ENCODE data around the gene SYCP2L.

SYCP2L gene

DNA sequence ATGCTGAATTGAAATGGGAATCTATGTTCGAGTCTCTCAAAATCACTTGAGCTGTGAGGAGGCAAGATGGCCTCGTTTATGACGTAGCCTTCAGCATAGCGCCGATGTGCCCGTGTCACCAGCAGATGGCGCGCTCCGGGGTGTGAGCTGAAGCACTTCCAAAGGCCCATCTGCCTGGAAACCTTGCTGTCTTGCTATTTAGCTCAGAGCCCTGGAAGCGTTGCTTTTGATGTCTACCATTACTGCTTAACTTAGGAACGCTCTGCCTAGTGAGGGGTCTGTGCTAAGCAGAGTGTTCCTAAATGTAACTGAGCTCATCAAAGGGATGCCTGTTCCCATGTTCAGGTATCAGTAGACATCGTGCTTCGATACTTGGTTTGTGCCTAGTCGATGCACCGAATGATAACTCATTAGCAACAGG is 67.7 kb downstream of the SYCP2L start:
- DNase-seq (ENCODE audit: low read depth), result no peak

DNA sequence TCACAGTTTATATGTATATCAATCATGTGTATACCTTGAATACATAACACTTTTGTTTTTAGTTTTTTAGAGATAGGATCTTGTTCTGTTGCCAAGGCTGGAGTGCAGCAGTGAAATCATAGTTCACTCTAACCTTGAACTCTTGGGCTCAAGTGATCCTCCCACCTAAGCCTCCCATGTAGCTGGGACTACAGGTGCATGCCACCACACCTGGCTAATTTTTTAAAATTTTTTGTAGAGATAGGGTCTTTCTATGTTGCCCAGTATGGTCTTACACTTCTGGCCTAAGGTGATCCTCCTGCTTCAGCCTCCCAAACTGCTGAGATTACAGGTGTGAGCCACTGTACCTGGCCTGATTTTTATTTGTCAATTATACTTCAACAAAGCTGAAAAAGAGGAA is 69.9 kb downstream of the SYCP2L start:
- DNase-seq (ENCODE audit: low read depth), result no peak
- TF ChIP-seq, protein P1, sequence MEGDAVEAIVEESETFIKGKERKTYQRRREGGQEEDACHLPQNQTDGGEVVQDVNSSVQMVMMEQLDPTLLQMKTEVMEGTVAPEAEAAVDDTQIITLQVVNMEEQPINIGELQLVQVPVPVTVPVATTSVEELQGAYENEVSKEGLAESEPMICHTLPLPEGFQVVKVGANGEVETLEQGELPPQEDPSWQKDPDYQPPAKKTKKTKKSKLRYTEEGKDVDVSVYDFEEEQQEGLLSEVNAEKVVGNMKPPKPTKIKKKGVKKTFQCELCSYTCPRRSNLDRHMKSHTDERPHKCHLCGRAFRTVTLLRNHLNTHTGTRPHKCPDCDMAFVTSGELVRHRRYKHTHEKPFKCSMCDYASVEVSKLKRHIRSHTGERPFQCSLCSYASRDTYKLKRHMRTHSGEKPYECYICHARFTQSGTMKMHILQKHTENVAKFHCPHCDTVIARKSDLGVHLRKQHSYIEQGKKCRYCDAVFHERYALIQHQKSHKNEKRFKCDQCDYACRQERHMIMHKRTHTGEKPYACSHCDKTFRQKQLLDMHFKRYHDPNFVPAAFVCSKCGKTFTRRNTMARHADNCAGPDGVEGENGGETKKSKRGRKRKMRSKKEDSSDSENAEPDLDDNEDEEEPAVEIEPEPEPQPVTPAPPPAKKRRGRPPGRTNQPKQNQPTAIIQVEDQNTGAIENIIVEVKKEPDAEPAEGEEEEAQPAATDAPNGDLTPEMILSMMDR (IDR thresholded peaks at IDR 0.05; ENCODE audit: control insufficient read depth, extremely low read depth, insufficient read depth), result no peak

More for the DNA sequence above, 67.7 kb downstream of the SYCP2L start:
- no peak overlapping the region for H3K4me3 ChIP-seq (ENCODE audit: low read depth, low read length)
- TF ChIP-seq, protein P1 (IDR thresholded peaks at IDR 0.05; ENCODE audit: control insufficient read depth, extremely low read depth, insufficient read depth), result peak; percentile 33

DNA sequence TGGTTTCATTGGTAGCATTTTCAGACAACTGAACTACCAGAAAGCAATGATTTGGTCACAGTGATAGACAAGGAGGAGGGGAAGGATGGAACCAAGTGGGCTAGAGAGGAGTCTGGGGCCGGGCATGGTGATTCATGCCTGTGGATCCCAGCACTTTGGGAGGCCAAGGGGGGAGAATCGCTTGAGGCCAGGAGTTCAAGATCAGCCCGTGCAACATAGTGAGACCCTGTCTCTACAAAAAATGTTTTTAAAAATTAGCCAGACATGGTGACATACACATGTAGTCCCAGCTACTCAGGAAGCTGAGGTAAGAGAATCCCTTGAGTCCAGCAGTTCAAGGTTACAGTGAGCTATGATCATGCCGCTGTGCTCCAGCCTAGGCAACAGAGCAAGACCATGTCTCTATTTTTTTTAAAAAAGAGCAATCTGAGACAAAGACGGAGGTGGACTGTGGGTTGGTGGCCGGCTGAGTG is 70.6 kb downstream of the SYCP2L start:
- no peak for DNase-seq (ENCODE audit: low read depth)
- H3K4me3 ChIP-seq (ENCODE audit: low read depth, low read length), result no peak overlapping the region
- TF ChIP-seq, protein P1 (IDR thresholded peaks at IDR 0.05; ENCODE audit: control insufficient read depth, extremely low read depth, insufficient read depth), result no peak

More for the DNA sequence above, 69.9 kb downstream of the SYCP2L start:
- no peak overlapping the region for H3K4me3 ChIP-seq (ENCODE audit: low read depth, low read length)

DNA sequence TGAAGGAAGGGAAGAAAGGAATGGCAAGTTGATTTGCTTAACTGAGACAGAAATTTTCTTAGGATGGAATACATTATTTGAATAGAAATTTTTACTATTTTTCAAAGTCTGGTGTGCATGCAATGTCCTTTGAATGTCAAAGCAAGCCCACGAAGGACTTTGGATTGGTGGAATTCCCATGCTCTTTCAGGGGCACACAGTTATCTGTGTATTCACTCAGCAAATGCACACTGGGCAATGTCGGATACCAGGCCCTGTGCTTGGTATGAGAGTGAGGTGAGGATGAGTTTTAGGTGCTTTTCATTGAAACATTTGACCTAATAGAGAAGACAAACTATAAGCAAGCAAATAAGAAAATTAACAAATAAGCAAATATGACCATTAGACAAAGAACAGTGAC is 73.3 kb downstream of the SYCP2L start:
- TF ChIP-seq, protein P1 (IDR thresholded peaks at IDR 0.05; ENCODE audit: control insufficient read depth, extremely low read depth, insufficient read depth), result no peak
- H3K4me3 ChIP-seq (ENCODE audit: low read depth, low read length), result no peak overlapping the region
- DNase-seq (ENCODE audit: low read depth), result no peak

DNA sequence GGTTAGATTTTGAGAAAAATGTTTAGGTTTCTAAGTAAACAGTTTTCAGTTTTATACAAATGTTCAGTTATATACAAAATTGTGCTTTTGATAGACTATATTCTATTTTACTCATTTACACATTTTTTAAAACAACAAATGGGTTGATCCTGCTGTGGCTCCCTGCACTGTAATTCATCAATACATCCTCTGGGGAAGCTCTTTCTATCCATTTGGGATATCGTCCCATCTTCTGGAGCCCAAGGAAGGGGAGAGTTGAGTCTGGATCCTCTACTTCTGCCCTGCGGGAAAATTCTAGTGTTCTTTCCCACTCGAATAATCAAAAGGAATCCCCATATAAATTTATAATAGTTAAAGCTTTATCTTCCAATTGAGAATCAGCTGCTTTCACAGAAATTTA is 75.0 kb downstream of the SYCP2L start:
- H3K4me3 ChIP-seq (ENCODE audit: low read depth, low read length), result no peak overlapping the region
- TF ChIP-seq, protein P1 (IDR thresholded peaks at IDR 0.05; ENCODE audit: control insufficient read depth, extremely low read depth, insufficient read depth), result 0 out of 2 replicates have a peak, but pooled peaks have one; percentile 2
- no peak for DNase-seq (ENCODE audit: low read depth)

DNA sequence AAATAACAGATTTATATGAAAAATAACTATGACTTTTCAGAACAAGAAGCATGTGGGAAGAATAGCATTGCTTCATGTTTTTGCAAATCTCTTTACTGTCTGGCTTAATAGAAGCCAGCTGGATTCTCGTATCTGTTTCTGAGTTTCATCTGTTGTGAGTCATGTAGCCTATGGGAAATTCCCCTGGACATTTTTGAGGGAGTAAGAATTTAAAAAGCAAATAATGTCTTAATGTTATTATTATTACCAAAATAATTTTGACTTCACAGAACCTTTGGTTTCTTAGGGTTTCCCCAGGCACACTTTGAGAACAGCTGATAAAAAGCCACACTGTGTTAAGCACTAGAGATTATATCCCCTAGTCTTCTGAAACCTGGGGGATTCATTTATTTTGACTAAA is 75.8 kb downstream of the SYCP2L start:
- TF ChIP-seq, protein P1 (IDR thresholded peaks at IDR 0.05; ENCODE audit: control insufficient read depth, extremely low read depth, insufficient read depth), result no peak
- no peak for DNase-seq (ENCODE audit: low read depth)
- H3K4me3 ChIP-seq (ENCODE audit: low read depth, low read length), result no peak overlapping the region

DNA sequence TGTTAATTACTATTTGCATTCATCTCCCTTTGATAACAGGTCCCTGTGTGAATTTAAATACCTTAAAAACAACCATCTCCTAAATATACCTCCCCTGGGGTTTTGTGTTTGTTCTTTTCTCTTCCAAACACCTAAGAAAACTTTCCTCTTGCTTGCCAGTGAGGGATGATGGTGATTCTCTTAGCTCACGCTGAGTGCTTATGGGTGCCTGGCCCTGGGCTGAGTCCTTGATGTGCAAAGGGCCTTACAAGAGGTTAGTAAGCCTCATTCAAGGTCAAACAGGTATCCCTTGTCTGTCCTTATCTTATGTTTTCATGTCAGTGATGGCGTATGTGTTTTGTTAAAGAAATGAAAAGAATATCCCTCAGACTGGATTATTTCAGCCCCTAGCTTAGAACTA is 76.3 kb downstream of the SYCP2L start:
- DNase-seq (ENCODE audit: low read depth), result no peak
- H3K4me3 ChIP-seq (ENCODE audit: low read depth, low read length), result no peak overlapping the region
- TF ChIP-seq, protein P1 (IDR thresholded peaks at IDR 0.05; ENCODE audit: control insufficient read depth, extremely low read depth, insufficient read depth), result no peak
